RCC 7860 (cell line): ENCODE results near the gene KIF3A.
"Not testable (repeated sequence)": the region's sequence is repeated elsewhere in the genome, so short reads cannot be mapped to it uniquely, and the experiment has no call there.

Experiments used
- DNase-seq: peaks from one replicate; pipeline ENCODE4 v3.0.0-alpha.2; 2015; ENCODE audit warnings: low spot score
- FAIRE-seq: peaks from 2 replicates; lab custom pipeline; 2012; peaks lifted over from hg19 to GRCh38; lab: Jason Lieb, UNC

KIF3A gene

GRCh38 chr5:132729896-132730295, 7.5 kb downstream of the KIF3A start:
- no peak for FAIRE-seq
- DNase-seq = no peak

GRCh38 chr5:132725745-132726144, 11.6 kb downstream of the KIF3A start:
- no peak for FAIRE-seq
- DNase-seq = no peak

- no peak for FAIRE-seq
Observed at GRCh38 chr5:132718544-132719312, 18.6 kb downstream of the KIF3A start.

GRCh38 chr5:132714456-132715307, 22.7 kb downstream of the KIF3A start:
- DNase-seq = peak; percentile 20
- peak; percentile 50 for FAIRE-seq

More at GRCh38 chr5:132718544-132719312, 18.6 kb downstream of the KIF3A start:
- no peak for DNase-seq

GRCh38 chr5:132708645-132709044, 28.7 kb downstream of the KIF3A start:
- no peak for FAIRE-seq
- no peak for DNase-seq

- peak; percentile 69 for FAIRE-seq
- no peak for DNase-seq
Observed at GRCh38 chr5:132704875-132705274, 32.5 kb downstream of the KIF3A start.

GRCh38 chr5:132695956-132696355, 41.4 kb downstream of the KIF3A start:
- FAIRE-seq (no peak), DNase-seq (no peak)

- FAIRE-seq = no peak
- no peak for DNase-seq
Observed at GRCh38 chr5:132692632-132692967, 44.7 kb downstream of the KIF3A start.

GRCh38 chr5:132691755-132692631, 45.4 kb downstream of the KIF3A start:
- not testable (repeated sequence) for FAIRE-seq, DNase-seq

- DNase-seq = no peak
- FAIRE-seq = no peak
Observed at GRCh38 chr5:132690156-132690555, 47.2 kb downstream of the KIF3A start.

- FAIRE-seq (no peak), DNase-seq (no peak)
Observed at GRCh38 chr5:132689513-132689912, 47.8 kb downstream of the KIF3A start.

GRCh38 chr5:132688536-132689339, 48.6 kb downstream of the KIF3A start:
- FAIRE-seq (no peak), DNase-seq (no peak)

- FAIRE-seq (no peak), DNase-seq (no peak)
Observed at GRCh38 chr5:132687995-132688394, 49.4 kb downstream of the KIF3A start.

- DNase-seq (no peak), FAIRE-seq (no peak)
Observed at GRCh38 chr5:132686193-132686592, 51.2 kb downstream of the KIF3A start.

GRCh38 chr5:132684922-132685720, 52.2 kb downstream of the KIF3A start:
- DNase-seq (no peak), FAIRE-seq (no peak)

GRCh38 chr5:132684491-132684890, 52.9 kb downstream of the KIF3A start:
- DNase-seq = no peak
- no peak for FAIRE-seq

GRCh38 chr5:132681983-132682382, 55.4 kb downstream of the KIF3A start:
- FAIRE-seq = no peak
- DNase-seq = no peak

GRCh38 chr5:132681476-132681831, 55.9 kb downstream of the KIF3A start:
- DNase-seq (no peak), FAIRE-seq (no peak)

GRCh38 chr5:132680780-132681475, 56.4 kb downstream of the KIF3A start:
- FAIRE-seq (no peak), DNase-seq (no peak)
